HepG2 (cell line): ENCODE measurements around the gene FAM219A. TPM values are rescaled to one million over a fixed set of nuclear protein-coding genes. Genes with fewer than 3 reads are reported as not detected.

Experiments used
- ATAC-seq: fragments of 200-7000 bp; cut with Tn5 transposase; 3 replicates; pipeline ENCODE4 v1.9.1; 2020; ENCODE audit warnings: mild to moderate bottlenecking, moderate library complexity
- BruUV-seq: library from RNA; stranded (reverse); fragments of 400-500 nt; replicated peaks from 2 replicates; lab custom pipeline; 2021; lab: Mats Ljungman, UMichigan
- CTCF ChIA-PET: fragments of 300-600 bp; formaldehyde crosslinking; extraction: SDS; loops from one replicate; lab custom pipeline; 2021; ENCODE audit warnings: low total read pairs, inconsistent platforms, low intra/inter-chr PET ratio; lab: Yijun Ruan, JAX
- POLR2A ChIA-PET: fragments of 350-600 bp; sonication (Branson Sonifier 250); formaldehyde crosslinking; loops from one replicate; lab custom pipeline; 2020; ENCODE audit warnings: antibody characterized with exemption, inconsistent platforms; lab: Yijun Ruan, JAX
- DNase-seq: peaks from one replicate; pipeline ENCODE4 v3.0.0-alpha.2; 2015; ENCODE audit warnings: low spot score
- FAIRE-seq: peaks from 3 replicates; lab custom pipeline; 2011; peaks lifted over from hg19 to GRCh38; lab: Jason Lieb, UNC
- H2AFZ ChIP-seq: one replicate; pipeline ENCODE4 v1.6.1; 2011; ENCODE audit warnings: low read length, inconsistent platforms
- H3K27ac ChIP-seq: fragments of 300-600 bp; 3 replicates; pipeline ENCODE4 v1.8.0; 2011; ENCODE audit warnings: mixed run types, mild to moderate bottlenecking, mixed read lengths, low read length, inconsistent platforms; ENCODE audit not compliant: insufficient read depth; ENCODE audit errors: extremely low read length
- H3K27me3 ChIP-seq, 2 experiments: fragments of 200-600 bp in 1 of 2; 2 replicates in 1 of 2; 3 replicates in 1 of 2; pipeline versions ENCODE4 v1.6.0 to v1.8.0; 2011; ENCODE audit warnings: low read length in 2 of 2, mild to moderate bottlenecking in 2 of 2, moderate library complexity in 2 of 2, inconsistent platforms in 1 of 2; ENCODE audit not compliant: insufficient read depth in 2 of 2, control insufficient read depth in 1 of 2
- H3K36me3 ChIP-seq, 2 experiments: fragments of 200-600 bp in 1 of 2; replicated peaks in 1 of 2; 2 replicates in 1 of 2; 3 replicates in 1 of 2; pipeline versions ENCODE4 v1.5.1 to v1.8.0; 2011; ENCODE audit warnings: low read length in 2 of 2, inconsistent platforms in 1 of 2; ENCODE audit not compliant: insufficient read depth in 2 of 2, control insufficient read depth in 1 of 2
- H3K4me1 ChIP-seq: 2 replicates; pipeline ENCODE4 v1.5.1; 2012; ENCODE audit warnings: low read length, inconsistent platforms; ENCODE audit not compliant: insufficient read depth
- H3K4me2 ChIP-seq: 2 replicates; pipeline ENCODE4 v1.6.0; 2011; ENCODE audit warnings: low read depth, low read length, inconsistent platforms
- H3K4me3 ChIP-seq, 3 experiments: fragments of 200-600 bp in 1 of 3; sonication (generic), shearing (Covaris generic) in 1 of 3; replicated peaks in 1 of 3; 2 replicates each; pipeline ENCODE4 v1.5.1; 2011 to 2016; ENCODE audit warnings: low read length in 3 of 3, inconsistent platforms in 2 of 3, low read depth in 2 of 3, mild to moderate bottlenecking in 2 of 3, control low read depth in 1 of 3, mixed read lengths in 1 of 3; ENCODE audit not compliant: insufficient read depth in 1 of 3
- H3K79me2 ChIP-seq: one replicate; pipeline ENCODE4 v1.6.1; 2011; ENCODE audit warnings: low read length, inconsistent platforms; ENCODE audit not compliant: insufficient read depth
- H3K9ac ChIP-seq: 2 replicates; pipeline ENCODE4 v1.6.0; 2011; ENCODE audit warnings: mild to moderate bottlenecking, low read depth, low read length, inconsistent platforms; ENCODE audit not compliant: insufficient read depth
- H3K9me3 ChIP-seq: 2 replicates; pipeline ENCODE4 v1.5.1; 2012; ENCODE audit warnings: mild to moderate bottlenecking, low read length
- H4K20me1 ChIP-seq: 2 replicates; pipeline ENCODE4 v1.6.0; 2011; ENCODE audit warnings: inconsistent platforms, mild to moderate bottlenecking, low read length, moderate library complexity; ENCODE audit not compliant: insufficient read depth
- ARNT2 ChIP-seq: sonication (generic); formaldehyde crosslinking; IDR thresholded peaks from 2 replicates; pipeline ENCODE4 v1.8.0; 2022; ENCODE audit warnings: mild to moderate bottlenecking, low read depth, missing genetic modification reagents, moderate library complexity
- HES4 ChIP-seq: sonication (generic); formaldehyde crosslinking; IDR thresholded peaks from 2 replicates; pipeline ENCODE4 v1.9.0; 2021; ENCODE audit warnings: mild to moderate bottlenecking, missing genetic modification reagents, borderline replicate concordance
- HNRNPLL ChIP-seq: fragments of 200-400 bp; formaldehyde crosslinking; IDR thresholded peaks from 2 replicates; pipeline ENCODE4 v1.6.1; 2017; ENCODE audit warnings: mild to moderate bottlenecking, low read depth, low read length; ENCODE audit not compliant: poor library complexity, severe bottlenecking
- JUN ChIP-seq: sonication (generic); formaldehyde crosslinking; IDR thresholded peaks from 2 replicates; pipeline ENCODE4 v1.4.0; 2020; ENCODE audit warnings: mild to moderate bottlenecking, missing genetic modification reagents
- MTF1 ChIP-seq: sonication (generic); formaldehyde crosslinking; IDR thresholded peaks from 2 replicates; pipeline ENCODE4 v1.5.0; 2020; ENCODE audit warnings: missing genetic modification reagents
- RCOR2 ChIP-seq: IDR thresholded peaks from 2 replicates; pipeline ENCODE4 v1.6.1; 2016; ENCODE audit warnings: missing biosample characterization, missing genetic modification reagents
- ZNF383 ChIP-seq: sonication (generic); formaldehyde crosslinking; IDR thresholded peaks from 2 replicates; pipeline ENCODE4 v1.4.0; 2020; ENCODE audit warnings: missing genetic modification reagents, mild to moderate bottlenecking, borderline replicate concordance
- ZNF44 ChIP-seq: sonication (generic); formaldehyde crosslinking; IDR thresholded peaks from 2 replicates; pipeline ENCODE4 v1.5.1; 2020; ENCODE audit warnings: mild to moderate bottlenecking, missing genetic modification reagents
- ZNF672 ChIP-seq: sonication (generic); formaldehyde crosslinking; IDR thresholded peaks from 2 replicates; pipeline ENCODE4 v1.8.1; 2022; ENCODE audit warnings: missing genetic modification reagents
- in situ Hi-C: cut with HindIII; loops from 2 replicates; pipeline ENCODE4 v1.10.0; 2017; ENCODE audit warnings: low pct_unique_long_range_greater_than_20kb; ENCODE audit not compliant: extremely low pct_ligation_motif_present
- intact Hi-C: fragments of 100-400 bp; cut with micrococcal nuclease; formaldehyde crosslinking; loops from one replicate; pipeline ENCODE4 v1.10.0; 2022; ENCODE audit not compliant: unreplicated experiment
- polyA plus RNA-seq, 8 experiments: library from polyadenylated mRNA; depleted of rRNA in 3 of 8; stranded (reverse) in 7 of 8; unstranded in 1 of 8; fragments of >200 nt; fragmentation: Illumina TruSeq in 4 of 8; extraction: Trizol in 4 of 8; gene quantifications; 2 replicates each; pipeline versions ENCODE4 v1.2.1 to v1.2.3, GENCODE V29; 2011 to 2016; ENCODE audit warnings: low read depth in 4 of 8, missing spikeins in 1 of 8, mixed read lengths in 1 of 8; ENCODE audit not compliant: insufficient read depth in 1 of 8
- total RNA-seq, 5 experiments: library from RNA; depleted of rRNA; stranded (reverse); fragments of >200 nt; fragmentation: Illumina TruSeq; extraction: Trizol; gene quantifications; 2 replicates each; pipeline ENCODE4 v1.2.3, GENCODE V29; 2016; ENCODE audit warnings: low read depth in 1 of 5
- TF ChIP-seq, protein P1 (sequence below): sonication (generic); formaldehyde crosslinking; IDR thresholded peaks from 2 replicates; pipeline ENCODE4 v1.4.0; 2020; ENCODE audit warnings: missing genetic modification reagents
- TF ChIP-seq, protein P2 (sequence below): sonication (generic); formaldehyde crosslinking; IDR thresholded peaks from 2 replicates; pipeline ENCODE4 v1.5.0; 2020; ENCODE audit warnings: missing genetic modification reagents
- TF ChIP-seq, protein P3 (sequence below): sonication (generic); formaldehyde crosslinking; IDR thresholded peaks from 2 replicates; pipeline ENCODE4 v1.4.0; 2020; ENCODE audit warnings: mild to moderate bottlenecking, missing genetic modification reagents

FAM219A gene
- total and polyA plus RNA-seq, 2 of the 13 experiments (the other 11 are each of a cell fraction or from before 2014, with no cell fraction given): 3.9 to 6.4 TPM

DNA sequence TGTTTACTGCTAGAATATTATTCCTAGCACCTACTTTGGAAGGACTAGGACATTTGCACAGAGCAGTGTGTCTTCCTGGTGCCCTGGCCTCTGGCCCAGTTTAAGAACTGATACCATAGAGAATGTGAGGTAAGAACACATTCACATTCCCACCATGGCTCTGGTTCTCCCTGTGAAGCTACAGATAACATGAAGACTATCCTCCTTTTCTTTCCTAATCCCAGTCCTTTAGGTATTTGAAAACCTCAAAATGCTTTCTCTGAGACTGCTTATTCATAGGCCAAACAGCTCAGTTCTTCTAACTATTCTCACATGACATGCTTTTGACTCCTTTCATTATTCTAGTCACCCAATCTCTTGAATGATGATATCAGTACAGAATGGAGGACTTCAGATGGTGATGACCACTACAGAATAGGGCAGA, 11.9 kb downstream of the FAM219A start:
- POLR2A ChIA-PET: no interaction called here
- BruUV-seq: no TSS peak
- H3K36me3 ChIP-seq: no peaks in the 10 kb centered on the region
- H3K4me1 ChIP-seq: peaks cover 10% of the 10 kb centered on the region; the same call in 1 of the 2 replicates
- H3K4me2 ChIP-seq: no peak overlapping the region
- no peak overlapping the region for H3K4me3 ChIP-seq
- no peak for FAIRE-seq
- intact Hi-C loops (no loop called here), in situ Hi-C loops (no loop called here)
- peaks cover 2% of the 10 kb centered on the region for H3K79me2 ChIP-seq
- H3K27me3 ChIP-seq: no peaks in the 10 kb centered on the region
- CTCF ChIA-PET: no interaction called here
- H3K9me3 ChIP-seq: no peaks in the 10 kb centered on the region
- H3K9ac ChIP-seq: no peak overlapping the region
- ATAC-seq: no peak
- no peak for DNase-seq
- no peaks in the 10 kb centered on the region for H4K20me1 ChIP-seq
- TF ChIP-seq MTF1 (CRISPR knock-in tag) (no peak), ZNF383 (CRISPR knock-in tag) (no peak), HNRNPLL (no peak), RCOR2 (CRISPR knock-in tag) (no peak), HES4 (CRISPR knock-in tag) (no peak), ZNF672 (CRISPR knock-in tag) (no peak), JUN (no peak), ZNF44 (CRISPR knock-in tag) (no peak), ARNT2 (CRISPR knock-in tag) (no peak)
- TF ChIP-seq, protein P1, sequence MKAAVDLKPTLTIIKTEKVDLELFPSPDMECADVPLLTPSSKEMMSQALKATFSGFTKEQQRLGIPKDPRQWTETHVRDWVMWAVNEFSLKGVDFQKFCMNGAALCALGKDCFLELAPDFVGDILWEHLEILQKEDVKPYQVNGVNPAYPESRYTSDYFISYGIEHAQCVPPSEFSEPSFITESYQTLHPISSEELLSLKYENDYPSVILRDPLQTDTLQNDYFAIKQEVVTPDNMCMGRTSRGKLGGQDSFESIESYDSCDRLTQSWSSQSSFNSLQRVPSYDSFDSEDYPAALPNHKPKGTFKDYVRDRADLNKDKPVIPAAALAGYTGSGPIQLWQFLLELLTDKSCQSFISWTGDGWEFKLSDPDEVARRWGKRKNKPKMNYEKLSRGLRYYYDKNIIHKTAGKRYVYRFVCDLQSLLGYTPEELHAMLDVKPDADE (CRISPR knock-in tag): no peak
- TF ChIP-seq, protein P2, sequence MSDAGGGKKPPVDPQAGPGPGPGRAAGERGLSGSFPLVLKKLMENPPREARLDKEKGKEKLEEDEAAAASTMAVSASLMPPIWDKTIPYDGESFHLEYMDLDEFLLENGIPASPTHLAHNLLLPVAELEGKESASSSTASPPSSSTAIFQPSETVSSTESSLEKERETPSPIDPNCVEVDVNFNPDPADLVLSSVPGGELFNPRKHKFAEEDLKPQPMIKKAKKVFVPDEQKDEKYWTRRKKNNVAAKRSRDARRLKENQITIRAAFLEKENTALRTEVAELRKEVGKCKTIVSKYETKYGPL: no peak
- TF ChIP-seq, protein P3, sequence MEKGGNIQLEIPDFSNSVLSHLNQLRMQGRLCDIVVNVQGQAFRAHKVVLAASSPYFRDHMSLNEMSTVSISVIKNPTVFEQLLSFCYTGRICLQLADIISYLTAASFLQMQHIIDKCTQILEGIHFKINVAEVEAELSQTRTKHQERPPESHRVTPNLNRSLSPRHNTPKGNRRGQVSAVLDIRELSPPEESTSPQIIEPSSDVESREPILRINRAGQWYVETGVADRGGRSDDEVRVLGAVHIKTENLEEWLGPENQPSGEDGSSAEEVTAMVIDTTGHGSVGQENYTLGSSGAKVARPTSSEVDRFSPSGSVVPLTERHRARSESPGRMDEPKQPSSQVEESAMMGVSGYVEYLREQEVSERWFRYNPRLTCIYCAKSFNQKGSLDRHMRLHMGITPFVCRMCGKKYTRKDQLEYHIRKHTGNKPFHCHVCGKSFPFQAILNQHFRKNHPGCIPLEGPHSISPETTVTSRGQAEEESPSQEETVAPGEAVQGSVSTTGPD (CRISPR knock-in tag): no peak
- no peak overlapping the region for H3K27ac ChIP-seq
- no peak overlapping the region for H2AFZ ChIP-seq
